H54 (cell line): ENCODE results near the gene PGM5.
"Not testable (repeated sequence)": the region's sequence is repeated elsewhere in the genome, so short reads cannot be mapped to it uniquely, and the experiment has no call there.

Experiments
- DNase-seq: peaks from one replicate; pipeline ENCODE4 v3.0.0; 2011; ENCODE audit warnings: low spot score, mixed read lengths; ENCODE audit not compliant: insufficient read length
- FAIRE-seq: peaks from 3 replicates; lab custom pipeline; 2011; peaks lifted over from hg19 to GRCh38; lab: Jason Lieb, UNC
- POLR2A ChIP-seq: IDR thresholded peaks from 2 replicates; pipeline ENCODE4 v1.6.1; 2011; ENCODE audit warnings: low read depth, mild to moderate bottlenecking, low read length

PGM5 gene

DNA sequence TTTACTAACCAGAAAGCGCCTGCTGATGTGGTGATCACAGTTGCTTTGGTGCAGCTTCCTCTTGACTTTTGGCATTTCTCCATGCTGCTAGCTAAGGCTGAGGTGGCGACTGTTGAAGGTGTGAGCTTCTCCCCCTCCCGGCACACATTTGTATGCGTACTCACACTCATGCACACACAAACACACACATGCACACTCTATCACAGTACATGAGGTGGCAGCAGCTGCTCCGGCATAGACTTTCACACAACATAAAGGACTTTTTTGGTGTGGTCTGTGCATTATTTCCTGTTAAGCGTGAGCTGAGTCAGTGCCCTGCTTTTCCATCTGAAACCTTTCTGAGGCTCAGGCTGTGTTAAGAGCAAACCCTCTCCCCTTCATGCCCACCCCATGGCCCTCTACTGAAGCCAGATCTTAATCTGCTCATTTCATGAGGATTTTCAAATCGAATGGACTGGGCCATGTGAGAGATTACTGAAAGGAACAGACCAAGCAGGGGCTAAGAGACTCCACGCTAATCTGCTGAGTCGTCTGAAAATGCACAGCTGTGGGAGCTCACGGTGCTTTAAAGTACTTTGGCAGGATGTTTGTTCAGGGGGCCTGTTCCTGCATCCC lies 10.6 kb downstream of the PGM5 start:
- not testable (repeated sequence) for FAIRE-seq, DNase-seq

- not testable (repeated sequence) for DNase-seq, FAIRE-seq
Measured at GRCh38 chr9:68375789-68376188, 19.4 kb downstream of the PGM5 start.

DNA sequence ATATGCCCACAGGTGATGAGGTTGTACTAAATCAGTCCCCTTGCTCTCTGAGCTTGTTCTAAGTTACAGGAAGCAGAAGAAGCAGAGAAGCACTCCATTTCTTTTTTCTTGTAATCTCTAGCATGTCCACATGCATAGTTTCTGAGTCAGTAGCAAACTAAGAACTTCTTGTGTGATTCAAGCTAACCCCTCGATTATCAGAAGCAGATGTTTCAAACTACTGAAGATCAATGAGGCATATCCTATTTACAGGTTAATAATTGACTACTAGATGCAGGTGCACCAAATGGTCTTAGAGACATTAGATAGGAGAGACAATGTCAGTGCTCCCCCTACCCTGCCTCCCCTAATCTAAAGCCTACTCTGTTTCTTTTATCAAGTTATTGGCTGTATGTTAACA lies 21.3 kb downstream of the PGM5 start:
- not testable (repeated sequence) for DNase-seq, FAIRE-seq

DNA sequence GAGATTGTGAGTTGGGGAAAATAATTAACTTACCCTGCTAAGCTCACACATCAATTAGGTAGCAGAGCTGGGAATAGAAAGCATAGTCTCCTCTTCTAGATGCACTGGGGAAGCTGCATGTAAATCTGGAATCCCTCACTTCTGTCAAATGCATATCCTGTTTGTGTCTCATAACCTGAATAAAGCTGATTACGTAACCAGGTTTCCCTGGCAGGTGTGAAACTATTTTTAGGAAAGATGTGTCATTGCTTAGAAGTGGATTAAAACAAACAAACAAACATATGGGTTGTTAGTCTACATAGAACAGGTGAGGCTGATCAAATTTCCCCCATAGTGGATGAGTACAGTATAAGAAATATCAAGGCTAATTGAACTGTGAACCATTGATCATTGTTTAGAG lies 27.5 kb downstream of the PGM5 start:
- not testable (repeated sequence) for DNase-seq, FAIRE-seq

DNA sequence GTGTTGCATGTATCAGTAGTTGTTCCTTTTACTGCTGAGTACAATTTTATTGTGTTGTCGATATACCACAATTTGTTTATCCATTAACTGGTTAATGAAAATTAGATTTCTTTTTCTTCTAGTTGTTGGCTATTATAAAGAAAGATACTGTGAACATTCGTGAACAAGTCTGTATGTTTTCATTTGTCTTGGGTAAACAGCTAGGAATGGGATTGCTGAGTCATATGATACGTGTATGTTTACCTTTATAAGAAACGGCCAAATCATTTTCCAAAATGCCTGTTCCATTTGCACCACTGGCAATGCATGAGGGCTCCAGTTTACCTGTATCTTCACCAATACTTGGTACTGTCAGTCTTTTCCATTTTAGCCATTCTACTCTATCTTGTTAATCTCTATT lies 33.1 kb downstream of the PGM5 start:
- FAIRE-seq: peak; percentile 38

GRCh38 chr9:68390737-68391136 lies 34.3 kb downstream of the PGM5 start:
- FAIRE-seq, DNase-seq: not testable (repeated sequence)

More for the DNA sequence above, 33.1 kb downstream of the PGM5 start:
- not testable (repeated sequence) for DNase-seq

DNA sequence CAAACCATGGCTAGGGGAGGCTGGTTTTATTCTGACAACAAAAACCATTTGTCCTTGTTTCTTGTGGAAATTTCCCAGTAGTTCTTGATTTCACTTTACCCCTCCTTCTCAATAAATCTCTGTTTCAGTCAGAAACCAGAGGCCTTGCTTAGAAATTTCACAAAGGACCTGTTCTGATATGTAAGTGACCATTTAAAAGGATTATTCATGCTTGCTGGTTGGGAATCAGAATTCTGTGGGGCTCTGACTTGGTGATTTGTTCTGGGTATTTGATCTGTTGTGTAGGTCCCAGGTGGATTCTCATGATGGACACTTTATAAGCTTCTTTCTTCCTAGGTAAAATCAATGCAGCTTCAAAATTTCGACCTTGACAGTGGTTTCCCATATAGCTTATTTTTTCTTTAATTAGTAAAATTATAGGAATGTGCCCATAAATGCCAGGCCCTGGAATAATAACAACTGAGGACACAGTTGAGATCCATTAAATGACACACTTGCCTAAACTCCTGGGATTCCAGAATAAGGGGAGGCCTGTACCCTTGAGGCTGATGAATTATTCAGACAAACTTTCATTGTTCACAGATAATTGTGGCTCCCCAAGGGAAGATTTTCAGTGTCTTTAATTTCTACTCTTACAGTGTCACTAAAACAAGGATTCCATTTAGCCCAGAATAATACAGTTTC lies 40.1 kb downstream of the PGM5 start:
- not testable (repeated sequence) for DNase-seq, FAIRE-seq

- FAIRE-seq: not testable (repeated sequence)
Measured at GRCh38 chr9:68397095-68397423, 40.6 kb downstream of the PGM5 start.

GRCh38 chr9:68397796-68398195 lies 41.4 kb downstream of the PGM5 start:
- not testable (repeated sequence) for FAIRE-seq, DNase-seq

More at GRCh38 chr9:68397095-68397423, 40.6 kb downstream of the PGM5 start:
- DNase-seq: not testable (repeated sequence)

GRCh38 chr9:68398324-68398723 lies 41.9 kb downstream of the PGM5 start:
- not testable (repeated sequence) for FAIRE-seq, DNase-seq

DNA sequence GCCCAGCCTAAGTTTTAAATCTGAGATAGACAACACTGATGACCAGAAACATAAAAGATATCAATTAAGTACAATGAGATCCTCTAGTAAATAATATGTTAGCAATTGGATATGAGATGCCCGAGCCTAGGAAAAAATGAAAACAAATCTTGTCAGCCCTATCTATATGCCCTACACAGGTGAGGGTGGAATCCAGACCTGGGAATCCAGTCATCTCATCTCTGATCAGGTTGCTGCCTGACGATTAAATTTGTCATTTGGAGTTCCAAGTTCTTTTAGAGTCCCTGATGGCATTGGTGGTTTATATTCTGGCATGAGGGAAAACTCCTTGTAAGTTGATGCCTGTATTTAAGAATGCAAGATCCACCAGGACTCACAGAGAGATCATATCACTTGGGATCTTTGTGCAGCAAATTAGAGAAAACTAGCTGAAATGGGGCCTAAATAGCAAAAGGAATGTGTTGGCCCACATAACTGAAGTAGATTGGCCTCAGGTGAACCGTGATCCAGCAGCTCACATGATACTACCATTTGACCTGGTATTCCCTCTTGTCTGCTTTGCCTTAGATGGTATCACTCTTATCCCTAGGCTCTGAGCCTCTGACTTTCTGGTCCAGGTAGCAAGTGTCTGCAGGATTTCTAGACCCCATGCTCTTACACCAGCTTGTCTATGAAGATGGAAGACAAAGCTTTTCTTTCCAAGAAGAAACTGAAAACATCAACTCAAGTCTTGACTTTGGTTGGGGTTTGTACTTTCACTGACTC lies 48.2 kb downstream of the PGM5 start:
- not testable (repeated sequence) for FAIRE-seq

GRCh38 chr9:68411865-68412264 lies 55.5 kb downstream of the PGM5 start:
- DNase-seq, FAIRE-seq: not testable (repeated sequence)

More for the DNA sequence above, 48.2 kb downstream of the PGM5 start:
- not testable (repeated sequence) for DNase-seq

- DNase-seq, FAIRE-seq: not testable (repeated sequence)
Measured at GRCh38 chr9:68412754-68413153, 56.3 kb downstream of the PGM5 start.

DNA sequence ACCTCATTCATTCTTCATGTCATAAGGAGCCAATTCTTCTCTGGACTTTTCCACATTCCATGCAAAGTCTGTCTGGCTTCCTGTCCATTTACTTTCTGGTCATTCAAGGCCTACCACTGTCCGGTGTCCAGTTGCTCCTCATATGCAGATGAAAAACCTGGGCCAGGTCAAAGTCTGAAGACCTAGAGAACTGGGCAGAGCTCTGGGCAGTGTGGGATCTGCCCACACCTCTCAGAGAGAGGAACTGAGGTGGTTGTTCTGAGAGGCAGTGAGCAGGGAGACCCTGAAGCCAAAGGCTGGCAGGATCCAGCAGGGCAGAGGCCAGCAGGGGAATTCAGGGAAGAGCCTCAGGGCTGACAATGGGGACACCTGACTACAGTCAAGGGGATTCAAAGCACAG lies 58.7 kb downstream of the PGM5 start:
- not testable (repeated sequence) for FAIRE-seq, DNase-seq

DNA sequence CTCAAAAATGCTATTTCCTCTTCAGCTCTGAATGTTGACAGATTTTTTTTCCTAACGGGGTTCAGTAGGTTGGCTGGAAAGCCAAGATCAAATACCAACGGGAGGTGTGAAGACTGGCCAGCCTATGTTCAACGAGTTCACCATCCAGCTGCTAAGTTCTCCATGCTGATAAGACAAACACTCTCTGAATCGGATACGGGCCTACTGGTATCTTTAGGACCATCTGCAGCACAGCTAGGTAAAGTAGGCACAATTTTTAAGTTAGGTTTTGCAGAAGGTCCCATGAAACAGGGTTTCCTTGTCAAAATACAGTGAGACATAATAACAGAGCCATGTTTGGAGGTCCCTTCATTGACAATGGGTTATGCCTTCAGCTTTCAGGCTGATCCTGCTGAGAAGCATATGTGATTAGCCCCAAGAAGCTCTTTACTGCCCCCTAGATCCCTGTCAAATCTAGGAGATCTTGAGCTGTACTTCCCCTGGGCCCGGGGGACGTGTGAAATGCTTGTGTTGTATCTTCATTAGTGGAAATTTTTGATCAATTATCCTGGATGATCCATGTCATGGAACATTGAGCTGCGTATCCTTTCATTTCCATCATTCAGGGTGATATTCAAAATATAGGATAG lies 60.6 kb downstream of the PGM5 start:
- no peak for TF ChIP-seq POLR2A
- DNase-seq (no peak), FAIRE-seq (no peak)
